Heart right ventricle (tissue), 16 donors: ENCODE measurements around the gene NSD1. TPM values are rescaled to one million over a fixed set of nuclear protein-coding genes. Genes with fewer than 3 reads are reported as not detected.

ENCODE experiments used
- ATAC-seq, 8 donors: fragments of 200-7000 bp; cut with Tn5 transposase; one replicate each; pipeline ENCODE4 v1.9.1; 2020; ENCODE audit warnings: mild to moderate bottlenecking in 8 of 8, moderate library complexity in 8 of 8, moderate number of reproducible peaks in 1 of 8
- DNase-seq, 2 donors: peaks; one replicate each; pipeline ENCODE4 v3.0.0-alpha.2; 2020
- H3K27ac ChIP-seq, 10 donors: fragments of 200-600 bp; sonication (generic) in 2 of 10; one replicate each; pipeline versions ENCODE4 v1.5.0 to v1.8.0; 2020 to 2022; ENCODE audit warnings: mild to moderate bottlenecking in 3 of 10
- H3K27me3 ChIP-seq, 7 donors: fragments of 200-600 bp; one replicate each; pipeline ENCODE4 v1.8.0; 2021 to 2022; ENCODE audit warnings: mild to moderate bottlenecking in 2 of 7
- H3K36me3 ChIP-seq, 9 donors: fragments of 200-600 bp; sonication (generic) in 1 of 9; one replicate each; pipeline versions ENCODE4 v1.5.0 to v1.8.0; 2020 to 2022; ENCODE audit warnings: mild to moderate bottlenecking in 2 of 9
- H3K4me1 ChIP-seq, 9 donors: fragments of 200-600 bp; sonication (generic) in 1 of 9; one replicate each; pipeline versions ENCODE4 v1.5.0 to v1.8.0; 2020 to 2022; ENCODE audit warnings: mild to moderate bottlenecking in 4 of 9
- H3K4me3 ChIP-seq, 10 donors: fragments of 200-600 bp; sonication (generic) in 2 of 10; one replicate each; pipeline versions ENCODE4 v1.5.0 to v1.8.0; 2020 to 2022; ENCODE audit warnings: mild to moderate bottlenecking in 7 of 10, moderate library complexity in 2 of 10
- H3K9me3 ChIP-seq, 11 donors: fragments of 200-600 bp in 10 of 11; sonication (generic) in 2 of 11; one replicate each; pipeline versions ENCODE4 v1.5.0 to v1.8.0; 2013 to 2022; ENCODE audit warnings: mild to moderate bottlenecking in 2 of 11, control low read depth in 1 of 11, moderate library complexity in 1 of 11
- whole genome bisulfite sequencing, 2 donors: extraction: QIAGEN DNeasy Blood & Tissue Kit; methylation state at CpG; one replicate each; pipeline ENCODE4 v1.1.7; 2013; ENCODE audit warnings: inconsistent platforms in 1 of 2; 5-methylcytosine and 5-hydroxymethylcytosine counted together
- intact Hi-C, 10 donors: fragments of 100-400 bp; cut with DNase I; formaldehyde crosslinking; loops; one replicate each; pipeline versions ENCODE4 v1.11.1 to v1.14.2; 2022
- polyA plus RNA-seq, 2 donors: library from polyadenylated mRNA; stranded (reverse); fragments of 200-250 nt; gene quantifications; one replicate each; pipeline ENCODE4 v1.2.3, GENCODE V29; 2013
- total RNA-seq, 10 donors: library from RNA; stranded (reverse); fragmentation: NEBNext Ultra II Directional in 3 of 10; extraction: Animal tissue kit (Norgen Biotek cat#: 25700) in 3 of 10; gene quantifications; one replicate each; pipeline versions ENCODE4 v1.2.1 to v1.2.4, GENCODE V29; 2021 to 2023
- TF ChIP-seq, protein P1 (sequence below), 9 donors: fragments of 200-600 bp; sonication (generic) in 2 of 9; IDR thresholded peaks; one replicate each; pipeline versions ENCODE4 v1.5.0 to v1.8.0; 2021 to 2022; ENCODE audit warnings: antibody characterized with exemption in 9 of 9, mild to moderate bottlenecking in 5 of 9, moderate library complexity in 1 of 9
- donor health status: Arrhythmogenic right ventricular cardiomyopathy.
- donor health status: ischemic (EF 13 %, LVEDD 7.1; RV severe dilation, severe dysfunction).
- donor health status: healthy with polysubstance abuse.
- donor health status: DM: no; HTN: yes; CAD: no.
- donor health status: DM: no; HTN: no; CAD: no.
- donor health status: ischemic (EF 25% LVEDD 6.9; RV normal size, moderate dysfunction).
- donor health status: ischemic (EF 25% LVEDD 5.7; RV mildly dilated, moderate dysfunction).
- donor health status: healthy.
- donor health status: DM: yes; HTN: yes; CAD: no.
- donor health status: Ischemic cardiomyopathy.
- donor health status: ischemic (EF 35%, LVEDD 5.7; RV mildly dilated, moderate dysfunction).
- donor health status: nonischemic (EF 11% LVEDD 7.7; RV severe dilation, severe dysfunction).
- donor health status: DM: yes; HTN: yes; CAD: no.
- donor health status: PGD.
- donor health status: ischemic (EF 29% LVEDD 5.4; RV normal size, mild dysfunction).
- donor health status: nonischemic (EF 23%, LVEDD 6.1; RV moderate dilation, normal function).

NSD1 gene
- total and polyA plus RNA-seq, 12 donors = 5.6 to 62.9 (median 47.1) TPM

DNA sequence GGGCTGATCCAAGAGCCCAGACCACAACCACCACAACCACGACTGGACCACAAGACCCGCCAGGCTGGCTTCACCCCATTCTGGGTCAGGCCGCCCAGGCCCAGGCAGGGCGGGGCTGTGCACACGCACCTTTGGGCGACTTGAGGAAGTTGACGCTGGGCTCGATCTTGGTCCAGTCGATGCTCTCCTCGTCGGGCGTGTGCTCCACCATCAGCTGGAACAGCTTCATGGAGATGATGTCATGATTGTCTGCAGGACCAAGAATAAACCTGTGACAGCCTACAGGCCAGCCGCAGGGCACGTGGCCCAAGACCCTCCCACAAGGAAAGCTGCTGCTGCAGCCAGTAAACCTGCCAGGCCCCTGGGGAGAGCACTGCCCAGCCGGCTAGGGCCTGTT is 200.6 kb downstream of the NSD1 start:
- WGBS, 2 donors = 76 to 78% methylated on average over 15 of the region's 15 CpGs
- Histone ChIP-seq H3K36me3 (peaks cover 0 to 100% (median 32%) of the 10 kb centered on the region in 9 donors), H3K27ac (peak overlapping the region in 2 of 10 donors; percentile 58 to 68)

DNA sequence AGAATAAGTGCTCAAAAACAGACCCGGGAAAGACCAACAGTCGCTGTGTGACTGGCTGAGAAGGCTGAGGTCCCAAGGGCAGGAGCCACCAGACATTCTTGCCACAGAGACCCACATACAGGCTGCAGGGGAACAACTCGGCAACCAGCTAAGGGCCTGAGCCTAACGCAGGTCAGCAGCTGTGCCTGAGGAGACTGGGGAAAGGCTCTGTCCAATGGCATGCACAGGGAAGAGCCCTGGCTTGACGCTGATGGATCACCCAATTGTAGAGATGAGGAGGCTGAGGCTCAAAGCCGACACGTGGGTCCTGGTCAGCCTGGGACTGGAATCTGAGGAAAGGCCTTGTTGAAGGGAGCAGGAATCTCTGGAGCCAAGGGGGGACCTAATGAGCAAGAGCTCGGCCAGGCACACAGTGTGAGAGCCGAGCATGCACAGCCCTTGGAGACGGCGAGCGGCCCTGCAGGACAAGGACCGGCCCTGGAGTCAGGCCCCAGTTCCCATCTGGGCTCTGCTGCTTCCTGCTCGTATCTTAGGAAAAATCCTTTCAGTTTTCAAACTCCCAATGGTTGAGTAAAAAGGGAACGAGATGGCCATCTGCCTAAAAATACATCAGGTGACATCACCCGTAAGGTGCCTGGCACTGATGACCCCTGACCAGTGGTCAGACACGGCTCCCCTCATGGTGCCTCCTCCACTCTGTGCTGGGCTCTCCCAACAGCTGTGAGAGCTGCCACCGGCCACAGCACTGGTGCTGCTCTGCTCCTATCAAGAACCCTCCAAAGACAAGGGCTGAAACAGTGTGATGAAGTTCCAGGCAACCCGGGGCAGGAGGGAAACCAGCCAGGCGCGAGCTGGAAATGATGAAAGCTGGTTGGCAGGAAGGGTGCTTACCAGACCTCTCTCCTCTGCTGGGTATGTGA is 201.5 kb downstream of the NSD1 start:
- Histone ChIP-seq H3K9me3 (no peaks in the 10 kb centered on the region), H3K4me3 (no peak overlapping the region), H3K36me3 (peaks cover 0 to 100% (median 32%) of the 10 kb centered on the region in 9 donors), H3K4me1 (peaks cover 5 to 37% (median 19%) of the 10 kb centered on the region in 9 donors), H3K27me3 (no peaks in the 10 kb centered on the region), H3K27ac (peak overlapping the region in 9 of 10 donors; percentile 19 to 69 (median 54))
- DNase-seq (peak in 1 of 2 donors; percentile 61), ATAC-seq (peak; percentile 67 to 88 (median 82))
- 74 to 78% methylated on average over 21 of the region's 21 CpGs for WGBS, 2 donors
- TF ChIP-seq, protein P1, sequence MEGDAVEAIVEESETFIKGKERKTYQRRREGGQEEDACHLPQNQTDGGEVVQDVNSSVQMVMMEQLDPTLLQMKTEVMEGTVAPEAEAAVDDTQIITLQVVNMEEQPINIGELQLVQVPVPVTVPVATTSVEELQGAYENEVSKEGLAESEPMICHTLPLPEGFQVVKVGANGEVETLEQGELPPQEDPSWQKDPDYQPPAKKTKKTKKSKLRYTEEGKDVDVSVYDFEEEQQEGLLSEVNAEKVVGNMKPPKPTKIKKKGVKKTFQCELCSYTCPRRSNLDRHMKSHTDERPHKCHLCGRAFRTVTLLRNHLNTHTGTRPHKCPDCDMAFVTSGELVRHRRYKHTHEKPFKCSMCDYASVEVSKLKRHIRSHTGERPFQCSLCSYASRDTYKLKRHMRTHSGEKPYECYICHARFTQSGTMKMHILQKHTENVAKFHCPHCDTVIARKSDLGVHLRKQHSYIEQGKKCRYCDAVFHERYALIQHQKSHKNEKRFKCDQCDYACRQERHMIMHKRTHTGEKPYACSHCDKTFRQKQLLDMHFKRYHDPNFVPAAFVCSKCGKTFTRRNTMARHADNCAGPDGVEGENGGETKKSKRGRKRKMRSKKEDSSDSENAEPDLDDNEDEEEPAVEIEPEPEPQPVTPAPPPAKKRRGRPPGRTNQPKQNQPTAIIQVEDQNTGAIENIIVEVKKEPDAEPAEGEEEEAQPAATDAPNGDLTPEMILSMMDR (IDR thresholded peaks at IDR 0.05) = no peak
- intact Hi-C loops = no loop called here

More for the DNA sequence above, 200.6 kb downstream of the NSD1 start:
- ATAC-seq (peak in 5 of 8 donors; percentile 32 to 67 (median 63)), DNase-seq (no peak)
- no peaks in the 10 kb centered on the region for H3K9me3 ChIP-seq
- H3K4me1 ChIP-seq = peaks cover 5 to 33% (median 19%) of the 10 kb centered on the region in 9 donors
- H3K27me3 ChIP-seq = no peaks in the 10 kb centered on the region
- intact Hi-C loops = no loop called here
- TF ChIP-seq, protein P1 (IDR thresholded peaks at IDR 0.05) = no peak
- H3K4me3 ChIP-seq = no peak overlapping the region

- TF ChIP-seq, protein P1 (IDR thresholded peaks at IDR 0.05) = no peak
- ATAC-seq = peak in 7 of 8 donors; percentile 32 to 70 (median 62)
- WGBS, 2 donors = 53 to 71% methylated on average over 7 of the region's 7 CpGs
These were observed 202.1 kb downstream of the NSD1 start for GRCh38 chr5:177335701-177336065.

GRCh38 chr5:177336112-177336511 is 202.5 kb downstream of the NSD1 start:
- intact Hi-C loops = no loop called here
- Histone ChIP-seq H3K27ac (peak overlapping the region in 9 of 10 donors; percentile 19 to 69 (median 54)), H3K27me3 (no peaks in the 10 kb centered on the region), H3K4me3 (no peak overlapping the region), H3K4me1 (peaks cover 5 to 37% (median 20%) of the 10 kb centered on the region in 9 donors), H3K9me3 (no peaks in the 10 kb centered on the region), H3K36me3 (peaks cover 0 to 99% (median 32%) of the 10 kb centered on the region in 9 donors)
- 65 to 77% methylated on average over 12 of the region's 12 CpGs for WGBS, 2 donors
- TF ChIP-seq, protein P1 (IDR thresholded peaks at IDR 0.05) = peak in 4 of 9 donors; percentile 17 to 50 (median 26)
- peak in 2 of 8 donors; percentile 18 to 29 for ATAC-seq
- DNase-seq = no peak

More at GRCh38 chr5:177335701-177336065, 202.1 kb downstream of the NSD1 start:
- Histone ChIP-seq H3K27me3 (no peaks in the 10 kb centered on the region), H3K4me1 (peaks cover 5 to 37% (median 20%) of the 10 kb centered on the region in 9 donors), H3K4me3 (no peak overlapping the region), H3K36me3 (peaks cover 0 to 100% (median 32%) of the 10 kb centered on the region in 9 donors), H3K27ac (peak overlapping the region in 9 of 10 donors; percentile 19 to 69 (median 54)), H3K9me3 (no peaks in the 10 kb centered on the region)
- intact Hi-C loops = no loop called here
- no peak for DNase-seq
